ENCODE data around the gene COA4.

The COA4 gene

GRCh38 chr11:73875840-73876239 lies 806 bp downstream of the COA4 start:
- Histone ChIP-seq H2AFZ (ENCODE audit: low read depth, low read length) (no peak overlapping the region), H4K91ac (ENCODE audit: low read length) (no peak overlapping the region), H3K23ac (ENCODE audit: low read length in 2 of 2) (no peak overlapping the region), H3K14ac (ENCODE audit: low read length in 2 of 2) (no peak overlapping the region), H3K36me3 (ENCODE audit: control insufficient read depth in 1 of 2, insufficient read depth in 2 of 2, low read depth in 1 of 2, low read length in 2 of 2) (peaks cover 25 to 51% of the 10 kb centered on the region in 2 experiments), H3K18ac (ENCODE audit: low read depth in 1 of 2, low read length in 2 of 2) (no peak overlapping the region), H3K27me3 (ENCODE audit: control insufficient read depth in 1 of 2, insufficient read depth in 1 of 2, low read length in 2 of 2) (no peaks in the 10 kb centered on the region), H3K4me2 (ENCODE audit: low read length, poor library complexity, severe bottlenecking) (peak overlapping the region; percentile 67), H3K27ac (ENCODE audit: low read length, poor library complexity, severe bottlenecking) (peak overlapping the region; percentile 90), H2AK5ac (ENCODE audit: low read length, severe bottlenecking) (peak overlapping the region; percentile 31), H2BK120ac (ENCODE audit: low read depth, low read length) (no peak overlapping the region), H3K9me3 (ENCODE audit: control insufficient read depth, low read length) (no peaks in the 10 kb centered on the region), H2BK12ac (ENCODE audit: low read length in 2 of 2) (no peak overlapping the region), H3K4me3 (ENCODE audit: insufficient read depth in 1 of 2, low read depth in 1 of 2, low read length in 2 of 2) (peak overlapping the region; percentile 46 to 85), H3K9ac (ENCODE audit: low read length) (peak overlapping the region; percentile 100), H3K79me1 (replicated peaks; ENCODE audit: low read length, poor library complexity, severe bottlenecking) (peaks cover 27% of the 10 kb centered on the region), H2BK15ac (ENCODE audit: low read depth, poor library complexity, severe bottlenecking) (no peak overlapping the region), H3K4me1 (ENCODE audit: control insufficient read depth, insufficient read depth, low read depth, low read length) (peaks cover 4% of the 10 kb centered on the region), H2BK5ac (ENCODE audit: low read depth, low read length, poor library complexity, severe bottlenecking) (no peak overlapping the region), H4K8ac (ENCODE audit: low read length) (peak overlapping the region; percentile 59), H3K4ac (ENCODE audit: low read depth in 1 of 2, low read length in 2 of 2) (peak overlapping the region in 1 of 2 experiments; percentile 34)
- peak; percentile 40 for DNase-seq
- 32% methylated on average over 7 of the region's 8 CpGs for WGBS

GRCh38 chr11:73875380-73875779 lies 1.3 kb downstream of the COA4 start:
- Histone ChIP-seq H3K23ac (ENCODE audit: low read length in 2 of 2) (no peak overlapping the region), H4K8ac (ENCODE audit: low read length) (no peak overlapping the region), H3K4me1 (ENCODE audit: control insufficient read depth, insufficient read depth, low read depth, low read length) (peaks cover 4% of the 10 kb centered on the region), H2AFZ (ENCODE audit: low read depth, low read length) (no peak overlapping the region), H3K9ac (ENCODE audit: low read length) (peak overlapping the region; percentile 100), H2BK5ac (ENCODE audit: low read depth, low read length, poor library complexity, severe bottlenecking) (no peak overlapping the region), H3K14ac (ENCODE audit: low read length in 2 of 2) (no peak overlapping the region), H2BK15ac (ENCODE audit: low read depth, poor library complexity, severe bottlenecking) (no peak overlapping the region), H3K36me3 (ENCODE audit: control insufficient read depth in 1 of 2, insufficient read depth in 2 of 2, low read depth in 1 of 2, low read length in 2 of 2) (peaks cover 25 to 51% of the 10 kb centered on the region in 2 experiments), H3K27ac (ENCODE audit: low read length, poor library complexity, severe bottlenecking) (no peak overlapping the region), H3K9me3 (ENCODE audit: control insufficient read depth, low read length) (no peaks in the 10 kb centered on the region), H2BK120ac (ENCODE audit: low read depth, low read length) (no peak overlapping the region), H3K4me2 (ENCODE audit: low read length, poor library complexity, severe bottlenecking) (peak overlapping the region; percentile 17), H3K79me1 (replicated peaks; ENCODE audit: low read length, poor library complexity, severe bottlenecking) (peaks cover 27% of the 10 kb centered on the region), H4K91ac (ENCODE audit: low read length) (no peak overlapping the region), H3K27me3 (ENCODE audit: control insufficient read depth in 1 of 2, insufficient read depth in 1 of 2, low read length in 2 of 2) (no peaks in the 10 kb centered on the region), H2BK12ac (ENCODE audit: low read length in 2 of 2) (no peak overlapping the region), H2AK5ac (ENCODE audit: low read length, severe bottlenecking) (no peak overlapping the region), H3K18ac (ENCODE audit: low read depth in 1 of 2, low read length in 2 of 2) (no peak overlapping the region), H3K4ac (ENCODE audit: low read depth in 1 of 2, low read length in 2 of 2) (peak overlapping the region in 1 of 2 experiments; percentile 34), H3K4me3 (ENCODE audit: insufficient read depth in 1 of 2, low read depth in 1 of 2, low read length in 2 of 2) (peak overlapping the region in 1 of 2 experiments; percentile 85)
- DNase-seq, result no peak
- 96% methylated on average over 1 of the region's 1 CpG for WGBS

GRCh38 chr11:73872749-73873357 lies 3.8 kb downstream of the COA4 start:
- Histone ChIP-seq H2BK12ac (ENCODE audit: low read length in 2 of 2) (no peak overlapping the region), H2AK5ac (ENCODE audit: low read length, severe bottlenecking) (no peak overlapping the region), H3K4ac (ENCODE audit: low read depth in 1 of 2, low read length in 2 of 2) (no peak overlapping the region), H3K79me1 (replicated peaks; ENCODE audit: low read length, poor library complexity, severe bottlenecking) (peaks cover 18% of the 10 kb centered on the region), H3K14ac (ENCODE audit: low read length in 2 of 2) (no peak overlapping the region), H2AFZ (ENCODE audit: low read depth, low read length) (no peak overlapping the region), H3K27ac (ENCODE audit: low read length, poor library complexity, severe bottlenecking) (no peak overlapping the region), H3K9me3 (ENCODE audit: control insufficient read depth, low read length) (no peaks in the 10 kb centered on the region), H3K9ac (ENCODE audit: low read length) (no peak overlapping the region), H3K36me3 (ENCODE audit: control insufficient read depth in 1 of 2, insufficient read depth in 2 of 2, low read depth in 1 of 2, low read length in 2 of 2) (peaks cover 25 to 47% of the 10 kb centered on the region in 2 experiments), H3K4me3 (ENCODE audit: insufficient read depth in 1 of 2, low read depth in 1 of 2, low read length in 2 of 2) (peak overlapping the region in 1 of 2 experiments; percentile 1), H4K91ac (ENCODE audit: low read length) (no peak overlapping the region), H3K27me3 (ENCODE audit: control insufficient read depth in 1 of 2, insufficient read depth in 1 of 2, low read length in 2 of 2) (no peaks in the 10 kb centered on the region), H2BK15ac (ENCODE audit: low read depth, poor library complexity, severe bottlenecking) (no peak overlapping the region), H2BK5ac (ENCODE audit: low read depth, low read length, poor library complexity, severe bottlenecking) (no peak overlapping the region), H3K4me2 (ENCODE audit: low read length, poor library complexity, severe bottlenecking) (no peak overlapping the region), H3K23ac (ENCODE audit: low read length in 2 of 2) (no peak overlapping the region), H3K4me1 (ENCODE audit: control insufficient read depth, insufficient read depth, low read depth, low read length) (peaks cover 4% of the 10 kb centered on the region), H4K8ac (ENCODE audit: low read length) (no peak overlapping the region), H2BK120ac (ENCODE audit: low read depth, low read length) (no peak overlapping the region), H3K18ac (ENCODE audit: low read depth in 1 of 2, low read length in 2 of 2) (no peak overlapping the region)
- WGBS, result 98% methylated on average over 9 of the region's 9 CpGs
- DNase-seq, result no peak

- Histone ChIP-seq H3K27me3 (ENCODE audit: control insufficient read depth in 1 of 2, insufficient read depth in 1 of 2, low read length in 2 of 2) (no peaks in the 10 kb centered on the region), H3K23ac (ENCODE audit: low read length in 2 of 2) (no peak overlapping the region)
- WGBS, result 96% methylated on average over 3 of the region's 3 CpGs
Measured at GRCh38 chr11:73870261-73870660, 6.4 kb downstream of the COA4 start.

More at GRCh38 chr11:73870261-73870660, 6.4 kb downstream of the COA4 start:
- Histone ChIP-seq H2BK5ac (ENCODE audit: low read depth, low read length, poor library complexity, severe bottlenecking) (no peak overlapping the region), H3K36me3 (ENCODE audit: control insufficient read depth in 1 of 2, insufficient read depth in 2 of 2, low read depth in 1 of 2, low read length in 2 of 2) (peaks cover 25 to 45% of the 10 kb centered on the region in 2 experiments), H3K4me3 (ENCODE audit: insufficient read depth in 1 of 2, low read depth in 1 of 2, low read length in 2 of 2) (no peak overlapping the region), H4K8ac (ENCODE audit: low read length) (no peak overlapping the region), H3K4me1 (ENCODE audit: control insufficient read depth, insufficient read depth, low read depth, low read length) (peaks cover 2% of the 10 kb centered on the region), H2BK15ac (ENCODE audit: low read depth, poor library complexity, severe bottlenecking) (no peak overlapping the region), H3K9ac (ENCODE audit: low read length) (no peak overlapping the region), H3K4me2 (ENCODE audit: low read length, poor library complexity, severe bottlenecking) (no peak overlapping the region), H2BK120ac (ENCODE audit: low read depth, low read length) (no peak overlapping the region), H3K4ac (ENCODE audit: low read depth in 1 of 2, low read length in 2 of 2) (no peak overlapping the region), H3K79me1 (replicated peaks; ENCODE audit: low read length, poor library complexity, severe bottlenecking) (peaks cover 14% of the 10 kb centered on the region), H3K9me3 (ENCODE audit: control insufficient read depth, low read length) (no peaks in the 10 kb centered on the region), H3K27ac (ENCODE audit: low read length, poor library complexity, severe bottlenecking) (no peak overlapping the region), H2AK5ac (ENCODE audit: low read length, severe bottlenecking) (no peak overlapping the region), H2AFZ (ENCODE audit: low read depth, low read length) (no peak overlapping the region), H4K91ac (ENCODE audit: low read length) (no peak overlapping the region), H3K18ac (ENCODE audit: low read depth in 1 of 2, low read length in 2 of 2) (no peak overlapping the region), H2BK12ac (ENCODE audit: low read length in 2 of 2) (no peak overlapping the region), H3K14ac (ENCODE audit: low read length in 2 of 2) (no peak overlapping the region)
- no peak for DNase-seq
